HG02938 (cell line): ENCODE data around the gene PRXL2C.

Source experiments
- ATAC-seq: cut with Tn5 transposase; IDR thresholded peaks from one replicate; pipeline ENCODE4 v1.9.1; 2021; ENCODE audit warnings: mild to moderate bottlenecking, moderate library complexity; ENCODE audit not compliant: unreplicated experiment

PRXL2C gene

GRCh38 chr9:96612966-96613589 lies 42.0 kb downstream of the PRXL2C start:
- ATAC-seq = no peak

GRCh38 chr9:96612105-96612965 lies 42.8 kb downstream of the PRXL2C start:
- no peak for ATAC-seq

GRCh38 chr9:96611302-96611701 lies 43.8 kb downstream of the PRXL2C start:
- no peak for ATAC-seq

GRCh38 chr9:96609732-96610131 lies 45.4 kb downstream of the PRXL2C start:
- no peak for ATAC-seq

- no peak for ATAC-seq
Observed at GRCh38 chr9:96607971-96608370, 47.1 kb downstream of the PRXL2C start.

- no peak for ATAC-seq
Observed at GRCh38 chr9:96605328-96605727, 49.8 kb downstream of the PRXL2C start.

- no peak for ATAC-seq
Observed at GRCh38 chr9:96604004-96604319, 51.2 kb downstream of the PRXL2C start.

GRCh38 chr9:96603305-96604003 lies 51.7 kb downstream of the PRXL2C start:
- no peak for ATAC-seq

GRCh38 chr9:96599298-96599697 lies 55.8 kb downstream of the PRXL2C start:
- ATAC-seq = no peak

- no peak for ATAC-seq
Observed at GRCh38 chr9:96596601-96597111, 58.5 kb downstream of the PRXL2C start.
